Ectodermal cell (in vitro differentiated cells): ENCODE results near the gene CEP70.
"Not testable (repeated sequence)": the region's sequence is repeated elsewhere in the genome, so short reads cannot be mapped to it uniquely, and the experiment has no call there.

ENCODE experiments used
- H3K27ac ChIP-seq: 2 replicates; pipeline ENCODE4 v1.7.0; 2013; ENCODE audit warnings: mild to moderate bottlenecking, low read depth, low read length; ENCODE audit not compliant: insufficient read depth, poor library complexity, severe bottlenecking
- H3K27me3 ChIP-seq: 2 replicates; pipeline ENCODE4 v1.7.0; 2013; ENCODE audit warnings: mild to moderate bottlenecking, low read length; ENCODE audit not compliant: insufficient read depth, control insufficient read depth, poor library complexity, severe bottlenecking
- H3K36me3 ChIP-seq: one replicate; pipeline ENCODE4 v1.7.0; 2013; ENCODE audit warnings: low read length; ENCODE audit not compliant: control insufficient read depth, insufficient read depth
- H3K4me1 ChIP-seq: one replicate; pipeline ENCODE4 v1.7.0; 2013; ENCODE audit warnings: low read length; ENCODE audit not compliant: control insufficient read depth, insufficient read depth
- H3K4me3 ChIP-seq: 2 replicates; pipeline ENCODE4 v1.7.0; 2013; ENCODE audit warnings: low read depth, low read length, control low read depth; ENCODE audit not compliant: insufficient read depth
- H3K9me3 ChIP-seq: 2 replicates; pipeline ENCODE4 v1.7.0; 2013; ENCODE audit warnings: mild to moderate bottlenecking, low read length, moderate library complexity; ENCODE audit not compliant: control insufficient read depth
- WGBS, 2 experiments: methylation state at CpG; one replicate each; pipeline ENCODE4 v1.1.7; 2013; ENCODE audit warnings: missing lambda C conversion rate in 2 of 2; 5-methylcytosine and 5-hydroxymethylcytosine counted together

The CEP70 gene

DNA sequence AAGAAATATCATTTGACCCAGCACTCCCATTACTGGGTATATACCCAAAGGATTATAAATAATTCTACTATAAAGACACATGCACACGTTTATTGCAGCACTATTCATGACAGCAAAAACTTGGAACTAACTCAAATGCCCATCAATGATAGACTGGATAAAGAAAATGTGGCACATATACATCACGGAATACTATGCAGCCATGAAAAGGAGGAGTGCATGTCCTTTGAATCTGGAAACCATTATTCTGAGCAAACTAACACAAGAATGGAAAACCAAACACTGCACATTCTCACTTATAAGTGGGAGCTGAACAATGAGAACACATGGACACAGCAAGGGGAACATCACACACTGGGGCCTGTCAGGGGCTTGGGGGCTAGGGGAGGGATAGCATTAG is 27.8 kb downstream of the CEP70 start:
- H3K36me3 ChIP-seq, H3K27ac ChIP-seq, H3K4me1 ChIP-seq, H3K4me3 ChIP-seq, H3K9me3 ChIP-seq, H3K27me3 ChIP-seq: not testable (repeated sequence)
- 67 to 75% methylated on average over 2 of the region's 2 CpGs for WGBS, 2 experiments

GRCh38 chr3:138562902-138563301 is 31.2 kb downstream of the CEP70 start:
- not testable (repeated sequence) for H3K4me3 ChIP-seq, H3K27me3 ChIP-seq, H3K9me3 ChIP-seq, H3K27ac ChIP-seq, H3K36me3 ChIP-seq, H3K4me1 ChIP-seq
- 88 to 100% methylated on average over 1 of the region's 1 CpG for WGBS, 2 experiments

DNA sequence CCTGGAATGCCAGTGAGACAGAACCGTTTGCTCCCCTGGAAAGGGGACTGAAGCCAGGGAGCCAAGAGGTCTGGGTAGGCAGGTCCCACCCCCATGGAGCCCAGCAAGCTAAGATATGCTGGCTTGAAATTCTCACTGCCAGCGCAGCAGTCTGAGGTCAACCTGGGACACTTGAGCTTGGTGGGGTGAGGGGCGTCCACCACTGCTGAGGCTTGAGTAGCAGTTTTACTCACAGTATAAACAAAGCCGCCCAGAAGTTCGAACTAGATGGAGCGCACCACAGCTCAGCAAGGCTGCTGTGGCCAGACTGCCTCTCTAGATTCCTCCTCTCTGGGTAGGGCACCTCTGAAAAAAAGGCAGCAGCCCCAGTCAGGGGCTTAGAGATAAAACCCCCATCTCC is 33.6 kb downstream of the CEP70 start:
- H3K4me1 ChIP-seq = no peaks in the 10 kb centered on the region
- no peaks in the 10 kb centered on the region for H3K9me3 ChIP-seq
- no peak overlapping the region for H3K27ac ChIP-seq
- H3K27me3 ChIP-seq = no peaks in the 10 kb centered on the region
- H3K36me3 ChIP-seq = peaks cover 6% of the 10 kb centered on the region
- no peak overlapping the region for H3K4me3 ChIP-seq
- 96 to 97% methylated on average over 6 of the region's 6 CpGs for WGBS, 2 experiments

DNA sequence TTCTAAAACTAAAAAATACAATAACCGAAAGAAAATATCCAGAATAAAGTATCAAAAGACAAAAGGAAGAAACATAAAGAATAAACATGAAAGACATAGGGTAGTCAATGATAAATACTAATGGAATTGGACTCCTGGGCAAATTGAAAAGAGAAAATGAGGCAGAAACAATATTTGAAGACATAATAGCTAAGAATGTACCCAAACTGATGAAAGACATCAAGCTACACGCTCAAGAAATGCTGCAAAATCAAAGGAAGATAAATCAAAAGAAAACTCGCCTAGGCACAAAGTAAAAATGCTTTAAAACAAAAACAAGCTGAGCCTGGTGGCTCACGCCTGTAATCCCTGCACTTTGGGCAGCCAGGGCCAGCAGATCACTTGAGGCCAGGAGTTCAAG is 34.9 kb downstream of the CEP70 start:
- H3K36me3 ChIP-seq = peaks cover 6% of the 10 kb centered on the region
- 76 to 82% methylated on average over 3 of the region's 4 CpGs for WGBS, 2 experiments
- H3K9me3 ChIP-seq = no peaks in the 10 kb centered on the region
- H3K27ac ChIP-seq = no peak overlapping the region
- H3K4me3 ChIP-seq = no peak overlapping the region
- no peaks in the 10 kb centered on the region for H3K27me3 ChIP-seq
- H3K4me1 ChIP-seq = no peaks in the 10 kb centered on the region

DNA sequence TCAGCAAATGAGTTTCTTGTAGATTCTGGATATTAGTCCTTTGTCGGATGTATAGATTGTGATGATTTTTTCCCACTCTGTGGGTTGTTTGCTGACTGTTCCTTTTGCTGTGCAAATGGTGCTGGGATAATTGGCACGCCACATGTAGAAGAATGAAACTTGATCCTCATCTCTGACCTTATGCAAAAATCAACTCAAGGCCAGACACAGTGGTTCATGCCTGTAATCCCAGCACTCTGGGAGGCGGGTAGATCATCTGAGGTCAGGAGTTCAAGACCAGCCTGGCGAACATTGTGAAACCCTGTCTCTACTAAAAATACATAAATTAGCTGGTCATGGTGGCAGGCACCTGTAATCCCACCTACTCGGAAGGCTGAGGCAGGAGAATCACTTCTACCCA is 39.3 kb downstream of the CEP70 start:
- H3K4me3 ChIP-seq, H3K9me3 ChIP-seq, H3K27me3 ChIP-seq, H3K27ac ChIP-seq, H3K4me1 ChIP-seq, H3K36me3 ChIP-seq: not testable (repeated sequence)
- WGBS, 2 experiments = 95 to 96% methylated on average over 5 of the region's 5 CpGs

GRCh38 chr3:138550958-138551357 is 43.1 kb downstream of the CEP70 start:
- H3K4me1 ChIP-seq, H3K9me3 ChIP-seq, H3K27ac ChIP-seq, H3K36me3 ChIP-seq, H3K27me3 ChIP-seq, H3K4me3 ChIP-seq: not testable (repeated sequence)
- 90 to 93% methylated on average over 2 of the region's 2 CpGs for WGBS, 2 experiments

DNA sequence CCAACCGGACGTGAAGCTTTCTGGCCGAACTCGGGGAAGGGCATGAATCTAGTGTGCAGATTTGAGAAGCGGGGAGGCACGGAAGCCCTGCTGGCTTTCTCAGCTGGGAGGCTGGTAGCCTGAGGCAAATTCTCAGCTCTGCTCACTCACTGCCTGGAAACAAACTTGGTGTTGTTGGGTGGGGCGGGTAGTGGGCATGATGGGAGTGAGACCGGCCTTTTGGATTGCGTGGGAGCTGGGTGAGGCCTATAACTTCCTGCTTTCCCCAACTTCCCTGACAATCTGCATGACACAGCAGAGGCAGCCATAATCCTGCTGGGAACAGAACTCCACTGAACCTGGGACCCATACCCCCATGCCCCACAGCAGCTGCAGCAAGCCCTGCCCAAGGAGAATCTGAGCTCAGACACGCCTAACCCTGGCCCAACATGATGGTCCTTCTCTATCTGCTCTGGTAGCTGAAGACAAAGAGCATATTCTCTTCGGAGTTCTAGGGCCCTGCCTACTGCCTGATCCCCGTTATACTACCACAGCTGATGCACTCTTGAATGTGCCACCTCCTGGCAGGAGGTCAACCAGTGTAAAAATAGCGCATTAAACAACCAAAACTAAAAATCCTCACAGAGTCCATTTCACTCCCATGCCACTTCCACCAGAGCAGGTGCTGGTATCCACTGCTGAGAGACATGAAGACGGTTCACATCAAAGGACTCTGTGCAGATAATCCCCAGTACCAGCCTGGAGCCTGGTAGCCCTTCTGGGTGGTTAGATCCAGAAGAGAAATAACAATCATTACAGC is 44.7 kb downstream of the CEP70 start:
- Histone ChIP-seq H3K27ac (no peak overlapping the region), H3K4me1 (no peaks in the 10 kb centered on the region)
- 94 to 97% methylated on average over 14 of the region's 14 CpGs for WGBS, 2 experiments

DNA sequence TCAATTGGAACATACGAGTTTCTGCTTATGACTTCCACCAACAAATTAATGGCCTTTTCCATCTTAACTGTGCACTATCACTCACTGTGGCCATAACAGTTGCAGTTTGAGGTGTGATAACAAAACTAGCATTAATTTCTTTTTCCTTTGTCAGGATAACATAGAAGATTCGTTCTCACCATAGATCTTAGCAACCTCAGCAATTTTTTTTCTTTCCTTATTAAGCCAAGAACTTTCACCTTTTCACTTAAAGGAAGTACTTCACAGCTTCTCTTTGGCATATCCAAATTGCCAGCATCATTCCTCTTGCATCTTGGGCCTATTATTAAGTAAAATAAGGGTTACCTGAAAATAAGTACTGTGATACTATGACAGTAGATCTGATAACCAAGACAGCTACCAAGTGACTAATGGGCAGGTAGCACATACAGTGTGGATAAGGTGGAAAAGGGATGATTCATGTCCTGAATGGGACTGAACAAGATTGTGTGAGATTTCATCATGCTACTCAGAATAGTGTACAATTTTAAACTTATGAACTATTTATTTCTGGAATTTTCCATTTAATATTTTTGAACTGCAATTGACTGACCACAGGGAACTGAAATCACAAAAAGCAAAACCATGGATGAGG is 46.6 kb downstream of the CEP70 start:
- 95% methylated on average over 2 of the region's 2 CpGs for WGBS, 2 experiments
- no peaks in the 10 kb centered on the region for H3K4me1 ChIP-seq
- H3K36me3 ChIP-seq = peaks cover 9% of the 10 kb centered on the region
- no peaks in the 10 kb centered on the region for H3K27me3 ChIP-seq
- no peak overlapping the region for H3K4me3 ChIP-seq
- no peak overlapping the region for H3K27ac ChIP-seq
- peaks cover 7% of the 10 kb centered on the region for H3K9me3 ChIP-seq

More for the DNA sequence above, 44.7 kb downstream of the CEP70 start:
- peaks cover 7% of the 10 kb centered on the region for H3K9me3 ChIP-seq
- no peaks in the 10 kb centered on the region for H3K27me3 ChIP-seq
- H3K36me3 ChIP-seq = peaks cover 9% of the 10 kb centered on the region
- no peak overlapping the region for H3K4me3 ChIP-seq

- Histone ChIP-seq H3K27ac (no peak overlapping the region), H3K36me3 (peaks cover 20% of the 10 kb centered on the region), H3K9me3 (peaks cover 7% of the 10 kb centered on the region), H3K4me3 (no peak overlapping the region), H3K4me1 (no peaks in the 10 kb centered on the region), H3K27me3 (no peaks in the 10 kb centered on the region)
- WGBS, 2 experiments = 82 to 91% methylated on average over 1 of the region's 1 CpG
Observed at GRCh38 chr3:138544546-138544945, 49.5 kb downstream of the CEP70 start.

DNA sequence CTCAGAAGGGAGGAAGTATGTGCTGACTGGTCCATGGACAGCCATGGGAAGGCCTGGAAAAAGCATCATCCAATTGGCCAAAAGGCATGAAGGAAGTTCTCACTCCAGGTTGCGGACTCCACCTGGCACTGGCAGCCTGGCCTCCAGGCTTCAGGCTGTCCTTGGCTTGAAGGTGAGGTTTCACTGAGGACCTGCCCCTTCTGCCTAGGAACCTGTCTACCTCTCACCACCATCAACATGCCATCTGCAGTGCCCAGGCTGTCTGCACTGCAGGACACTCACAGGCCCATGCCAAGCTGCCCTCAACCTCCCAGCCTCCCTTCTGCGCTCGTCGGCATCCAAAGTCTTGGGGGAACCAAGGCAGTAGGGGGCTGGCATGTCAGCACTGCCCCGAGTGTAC is 51.1 kb downstream of the CEP70 start:
- WGBS, 2 experiments = 91 to 96% methylated on average over 5 of the region's 5 CpGs
- peaks cover 16% of the 10 kb centered on the region for H3K36me3 ChIP-seq
- no peaks in the 10 kb centered on the region for H3K27me3 ChIP-seq
- H3K9me3 ChIP-seq = peaks cover 7% of the 10 kb centered on the region
- H3K4me3 ChIP-seq = no peak overlapping the region
- no peak overlapping the region for H3K27ac ChIP-seq
- no peaks in the 10 kb centered on the region for H3K4me1 ChIP-seq
